ENCODE results near the gene EVI5. TPM values are rescaled to one million over a fixed set of nuclear protein-coding genes. Genes with fewer than 3 reads are reported as not detected.
"Not testable (repeated sequence)": the region's sequence is repeated elsewhere in the genome, so short reads cannot be mapped to it uniquely, and the experiment has no call there.

Gene EVI5
- total RNA-seq, 2 donors from 2014 or later = 7.9 to 18.9 TPM

DNA sequence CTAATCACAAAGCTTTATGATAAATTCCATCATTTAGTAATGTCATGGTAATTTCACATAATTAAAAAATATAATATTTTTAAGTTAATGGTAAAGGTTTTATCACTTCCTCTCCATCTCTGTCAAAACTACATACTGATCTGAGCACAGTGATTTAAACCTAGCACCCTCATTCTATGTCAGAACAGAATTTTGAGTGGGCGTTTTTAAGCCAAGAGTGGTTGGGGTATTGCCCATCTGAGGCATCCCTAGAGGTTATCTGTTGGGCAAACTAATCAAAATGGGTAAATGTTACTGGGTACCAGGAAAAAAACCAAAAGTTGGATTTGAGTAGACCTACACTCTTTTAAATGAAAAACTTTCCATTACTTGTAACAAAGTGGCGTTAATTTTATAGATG, 197.5 kb downstream of the EVI5 start:
- Histone ChIP-seq H3K36me3 (replicated peaks in 1 of 2; ENCODE audit: insufficient read depth in 1 of 2, low read depth in 2 of 2) (no peaks in the 10 kb centered on the region), H3K27me3 (no peaks in the 10 kb centered on the region), H3K9me3 (no peaks in the 10 kb centered on the region), H3K4me1 (peaks cover 4% of the 10 kb centered on the region), H3K4me3 (no peak overlapping the region), H3K27ac (no peak overlapping the region)
- DNase-seq = no peak
- TF ChIP-seq POLR2A (IDR thresholded peaks at IDR 0.05) = no peak
- TF ChIP-seq, protein P1, sequence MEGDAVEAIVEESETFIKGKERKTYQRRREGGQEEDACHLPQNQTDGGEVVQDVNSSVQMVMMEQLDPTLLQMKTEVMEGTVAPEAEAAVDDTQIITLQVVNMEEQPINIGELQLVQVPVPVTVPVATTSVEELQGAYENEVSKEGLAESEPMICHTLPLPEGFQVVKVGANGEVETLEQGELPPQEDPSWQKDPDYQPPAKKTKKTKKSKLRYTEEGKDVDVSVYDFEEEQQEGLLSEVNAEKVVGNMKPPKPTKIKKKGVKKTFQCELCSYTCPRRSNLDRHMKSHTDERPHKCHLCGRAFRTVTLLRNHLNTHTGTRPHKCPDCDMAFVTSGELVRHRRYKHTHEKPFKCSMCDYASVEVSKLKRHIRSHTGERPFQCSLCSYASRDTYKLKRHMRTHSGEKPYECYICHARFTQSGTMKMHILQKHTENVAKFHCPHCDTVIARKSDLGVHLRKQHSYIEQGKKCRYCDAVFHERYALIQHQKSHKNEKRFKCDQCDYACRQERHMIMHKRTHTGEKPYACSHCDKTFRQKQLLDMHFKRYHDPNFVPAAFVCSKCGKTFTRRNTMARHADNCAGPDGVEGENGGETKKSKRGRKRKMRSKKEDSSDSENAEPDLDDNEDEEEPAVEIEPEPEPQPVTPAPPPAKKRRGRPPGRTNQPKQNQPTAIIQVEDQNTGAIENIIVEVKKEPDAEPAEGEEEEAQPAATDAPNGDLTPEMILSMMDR (IDR thresholded peaks at IDR 0.05) = no peak
- WGBS, 2 donors = 91 to 96% methylated on average over 2 of the region's 2 CpGs
- no peak for ATAC-seq
- intact Hi-C loops (cut with DNase I) = no loop called here

DNA sequence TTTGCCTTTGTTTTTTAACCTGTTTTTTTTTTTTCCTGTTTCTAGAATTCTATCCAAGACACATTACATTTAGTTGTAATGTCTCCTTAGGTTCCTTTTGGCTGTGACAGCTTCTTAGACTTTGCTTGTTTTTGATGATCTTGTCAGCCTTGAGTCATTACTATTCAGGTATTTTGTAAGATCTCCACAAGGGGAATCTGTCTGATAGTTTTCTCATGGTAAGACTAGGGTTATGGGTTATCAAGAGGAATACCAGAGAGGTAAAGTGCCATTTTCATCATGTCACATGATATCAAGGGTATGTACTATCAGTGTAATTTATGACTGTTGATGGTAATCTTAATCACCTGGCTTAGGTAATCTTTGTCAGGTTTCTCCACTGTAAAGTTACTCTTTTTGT, 199.1 kb downstream of the EVI5 start:
- H3K9me3 ChIP-seq = no peaks in the 10 kb centered on the region
- intact Hi-C loops (cut with DNase I) = no loop called here
- H3K36me3 ChIP-seq (replicated peaks in 1 of 2; ENCODE audit: insufficient read depth in 1 of 2, low read depth in 2 of 2) = no peaks in the 10 kb centered on the region
- no peak overlapping the region for H3K27ac ChIP-seq
- ATAC-seq = no peak
- no peak for DNase-seq
- TF ChIP-seq, protein P1 (IDR thresholded peaks at IDR 0.05) = no peak
- no peak for TF ChIP-seq POLR2A (IDR thresholded peaks at IDR 0.05)
- no peaks in the 10 kb centered on the region for H3K27me3 ChIP-seq
- H3K4me3 ChIP-seq = no peak overlapping the region
- peaks cover 4% of the 10 kb centered on the region for H3K4me1 ChIP-seq

DNA sequence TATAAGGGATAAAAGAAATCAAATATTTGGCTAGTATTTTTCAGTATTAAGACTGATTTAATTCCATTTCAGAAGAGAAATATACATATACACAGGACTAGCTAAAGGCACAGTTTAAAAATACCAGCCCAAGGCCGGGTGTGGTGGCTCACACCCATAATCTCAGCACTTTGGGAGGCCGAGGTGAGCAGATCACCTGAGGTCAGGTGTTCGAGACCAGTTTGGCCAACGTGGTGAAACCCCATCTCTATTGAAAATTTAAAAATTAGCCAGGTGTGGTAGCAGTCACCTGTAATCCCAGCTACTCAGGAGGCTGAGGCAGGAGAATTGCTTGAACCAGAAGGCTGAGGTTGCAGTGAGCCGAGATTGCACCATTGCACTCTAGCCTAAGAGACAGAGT, 200.1 kb downstream of the EVI5 start:
- H3K36me3 ChIP-seq (replicated peaks in 1 of 2; ENCODE audit: insufficient read depth in 1 of 2, low read depth in 2 of 2); H3K4me3 ChIP-seq; DNase-seq; H3K27me3 ChIP-seq; H3K27ac ChIP-seq; H3K9me3 ChIP-seq; ATAC-seq; intact Hi-C loops (cut with DNase I); H3K4me1 ChIP-seq: not testable (repeated sequence)
- 91 to 95% methylated on average over 5 of the region's 5 CpGs for WGBS, 2 donors

DNA sequence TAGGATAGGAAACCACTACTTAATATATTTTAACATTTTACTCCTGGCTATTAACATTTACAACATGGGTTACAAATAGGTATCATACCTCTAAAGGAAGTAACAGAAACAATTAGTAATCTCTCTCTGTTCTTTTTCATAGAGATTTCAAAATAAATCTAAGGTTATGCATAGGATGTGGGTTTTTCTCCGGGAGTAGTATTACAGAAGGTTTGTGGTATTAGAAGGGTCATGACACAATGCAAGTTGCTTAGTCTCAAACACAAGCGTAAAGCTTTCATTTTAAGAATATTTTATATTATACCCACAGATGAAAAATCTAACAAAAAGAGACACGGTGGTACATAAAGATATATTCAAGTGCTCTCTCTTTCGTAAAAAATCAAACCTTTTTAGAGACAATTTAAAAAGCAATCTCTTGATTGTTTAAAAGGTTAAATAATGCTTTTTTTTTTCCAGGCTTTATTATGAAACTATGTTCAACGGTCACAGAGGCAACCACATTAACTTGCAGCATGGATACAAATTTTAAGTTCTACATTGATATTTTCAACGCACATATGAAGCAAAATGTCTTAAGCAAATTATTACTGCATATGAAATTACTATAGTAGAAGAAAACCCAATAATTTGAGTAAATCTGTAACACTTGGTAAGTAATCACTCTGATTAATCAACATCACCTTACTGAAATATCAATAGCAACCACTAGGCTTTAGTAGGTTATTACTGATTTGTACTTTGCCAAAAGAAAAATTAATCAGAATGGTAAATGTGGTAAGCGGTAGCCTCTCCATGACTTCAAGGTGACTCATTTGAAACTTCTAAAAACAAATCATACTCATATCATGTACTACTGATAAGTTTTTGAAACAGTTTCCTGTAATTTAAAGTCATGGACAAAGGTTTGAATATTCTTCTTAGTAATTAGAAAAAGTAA, 200.8 kb downstream of the EVI5 start:
- Histone ChIP-seq H3K27me3 (no peaks in the 10 kb centered on the region), H3K36me3 (replicated peaks in 1 of 2; ENCODE audit: insufficient read depth in 1 of 2, low read depth in 2 of 2) (no peaks in the 10 kb centered on the region), H3K4me1 (peaks cover 4% of the 10 kb centered on the region), H3K4me3 (no peak overlapping the region), H3K27ac (no peak overlapping the region), H3K9me3 (no peaks in the 10 kb centered on the region)
- ATAC-seq (no peak), DNase-seq (no peak)
- 63 to 83% methylated on average over 7 of the region's 7 CpGs for WGBS, 2 donors
- intact Hi-C loops (cut with DNase I) = no loop called here
- TF ChIP-seq POLR2A (IDR thresholded peaks at IDR 0.05) = no peak
- TF ChIP-seq, protein P1 (IDR thresholded peaks at IDR 0.05) = no peak

DNA sequence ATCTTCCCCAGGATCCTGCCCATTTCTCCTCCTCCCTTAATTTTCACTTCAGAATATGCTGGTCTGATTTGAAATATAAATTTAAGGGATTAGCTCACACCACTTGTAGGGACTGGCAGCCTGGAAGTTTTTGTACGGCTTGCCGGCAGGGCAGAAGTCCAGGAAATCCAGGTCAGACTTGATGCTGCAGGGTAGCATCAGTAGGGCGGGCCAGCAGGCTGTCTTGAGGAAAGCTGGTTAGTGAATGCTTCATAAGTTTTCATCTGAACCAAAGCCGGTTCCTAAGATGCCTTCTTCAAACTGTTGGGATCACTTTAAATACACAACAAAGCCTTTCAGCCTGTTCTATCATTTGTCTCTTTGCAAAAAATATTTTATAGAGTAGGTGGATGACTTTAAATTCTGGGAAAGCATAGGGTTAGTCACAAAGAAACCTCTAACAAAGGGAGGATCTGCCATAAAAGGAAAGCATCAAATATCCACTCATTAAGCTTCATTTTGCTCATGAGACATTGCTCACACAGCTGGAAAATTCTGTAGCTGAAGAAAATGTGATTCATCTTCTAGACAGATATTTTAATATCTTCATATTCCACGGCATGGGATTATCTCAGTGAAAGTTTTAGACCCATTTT, 207.5 kb downstream of the EVI5 start:
- H3K9me3 ChIP-seq = no peaks in the 10 kb centered on the region
- no peak for DNase-seq
- H3K4me1 ChIP-seq = no peaks in the 10 kb centered on the region
- intact Hi-C loops (cut with DNase I) = no loop called here
- no peaks in the 10 kb centered on the region for H3K36me3 ChIP-seq (replicated peaks in 1 of 2; ENCODE audit: insufficient read depth in 1 of 2, low read depth in 2 of 2)
- H3K4me3 ChIP-seq = no peak overlapping the region
- no peak for ATAC-seq
- WGBS, 2 donors = 92 to 94% methylated on average over 5 of the region's 5 CpGs
- no peaks in the 10 kb centered on the region for H3K27me3 ChIP-seq
- H3K27ac ChIP-seq = no peak overlapping the region
- TF ChIP-seq POLR2A (IDR thresholded peaks at IDR 0.05) = no peak

Measured in body of pancreas (tissue), 4 donors.